ENCODE data around the gene OAS3.
A peak's percentile ranks its signal among the peaks of the same experiment; 100 is the strongest.

DNA sequence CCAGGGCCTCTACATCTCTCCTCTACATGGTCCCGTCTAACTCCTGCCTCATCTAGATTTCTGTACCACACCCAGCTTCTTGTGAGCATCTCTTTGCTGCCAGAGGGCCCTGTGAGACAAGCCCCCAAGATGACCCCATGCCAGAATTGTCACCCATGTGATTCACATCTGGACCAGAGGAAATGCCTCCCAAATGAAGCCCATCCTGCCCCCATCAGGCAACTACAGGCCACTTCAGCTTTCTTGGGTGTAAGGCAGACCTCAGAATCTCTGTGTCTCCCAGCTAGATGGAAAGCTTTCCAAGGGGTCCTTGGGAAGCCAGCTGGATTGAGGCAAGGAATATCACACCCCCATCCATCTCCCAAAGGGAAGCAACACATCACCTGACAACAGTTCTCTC lies 9.3 kb upstream of the OAS3 start:
- TF ChIP-seq, protein P1, sequence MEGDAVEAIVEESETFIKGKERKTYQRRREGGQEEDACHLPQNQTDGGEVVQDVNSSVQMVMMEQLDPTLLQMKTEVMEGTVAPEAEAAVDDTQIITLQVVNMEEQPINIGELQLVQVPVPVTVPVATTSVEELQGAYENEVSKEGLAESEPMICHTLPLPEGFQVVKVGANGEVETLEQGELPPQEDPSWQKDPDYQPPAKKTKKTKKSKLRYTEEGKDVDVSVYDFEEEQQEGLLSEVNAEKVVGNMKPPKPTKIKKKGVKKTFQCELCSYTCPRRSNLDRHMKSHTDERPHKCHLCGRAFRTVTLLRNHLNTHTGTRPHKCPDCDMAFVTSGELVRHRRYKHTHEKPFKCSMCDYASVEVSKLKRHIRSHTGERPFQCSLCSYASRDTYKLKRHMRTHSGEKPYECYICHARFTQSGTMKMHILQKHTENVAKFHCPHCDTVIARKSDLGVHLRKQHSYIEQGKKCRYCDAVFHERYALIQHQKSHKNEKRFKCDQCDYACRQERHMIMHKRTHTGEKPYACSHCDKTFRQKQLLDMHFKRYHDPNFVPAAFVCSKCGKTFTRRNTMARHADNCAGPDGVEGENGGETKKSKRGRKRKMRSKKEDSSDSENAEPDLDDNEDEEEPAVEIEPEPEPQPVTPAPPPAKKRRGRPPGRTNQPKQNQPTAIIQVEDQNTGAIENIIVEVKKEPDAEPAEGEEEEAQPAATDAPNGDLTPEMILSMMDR (IDR thresholded peaks at IDR 0.05; ENCODE audit: low read depth, low read length, poor library complexity, severe bottlenecking): peak; percentile 38
- TF ChIP-seq EZH2phosphoT487 (IDR thresholded peaks at IDR 0.05; ENCODE audit: borderline replicate concordance, low read length): no peak

Data from DOHH2 (cell line).